ENCODE measurements around the gene CD44. TPM values are rescaled to one million over a fixed set of nuclear protein-coding genes. Genes with fewer than 3 reads are reported as not detected.
A peak's percentile ranks its signal among the peaks of the same experiment; 100 is the strongest.

Gene CD44
- total RNA-seq, 2 donors from 2014 or later: 166 to 203 TPM

DNA sequence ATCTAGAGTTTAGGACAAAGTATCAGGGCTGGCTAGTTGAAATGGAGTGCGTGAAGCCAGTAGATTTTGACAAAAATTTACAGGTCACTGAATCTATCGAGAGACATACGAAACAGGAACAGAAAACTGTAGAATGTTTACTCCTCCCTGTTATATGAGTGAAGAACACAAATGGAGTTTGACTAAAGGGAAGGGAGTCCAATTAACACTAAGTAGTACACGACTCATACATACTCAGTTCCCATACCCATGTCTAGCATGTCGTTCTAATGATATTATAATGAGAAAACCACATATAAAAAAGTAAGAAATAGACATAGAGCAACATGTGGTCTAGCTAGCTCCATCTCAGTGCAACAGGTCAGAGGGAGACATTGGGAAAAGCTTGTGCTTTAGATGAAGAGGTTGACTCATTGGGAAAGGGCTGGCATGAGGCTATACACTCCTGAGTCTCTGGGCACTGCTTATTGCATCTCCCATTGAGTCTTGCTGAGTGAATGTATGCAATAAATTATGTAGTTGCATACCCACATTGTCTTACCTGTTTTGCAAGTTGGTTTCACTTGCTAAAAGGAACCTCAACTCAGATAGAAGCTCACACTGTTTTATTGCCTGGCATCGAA lies 43.5 kb downstream of the CD44 start:
- TF ChIP-seq POLR2AphosphoS5 (IDR thresholded peaks at IDR 0.05) (peak; percentile 75), POLR2A (IDR thresholded peaks at IDR 0.05) (no peak)
- TF ChIP-seq, protein P1, sequence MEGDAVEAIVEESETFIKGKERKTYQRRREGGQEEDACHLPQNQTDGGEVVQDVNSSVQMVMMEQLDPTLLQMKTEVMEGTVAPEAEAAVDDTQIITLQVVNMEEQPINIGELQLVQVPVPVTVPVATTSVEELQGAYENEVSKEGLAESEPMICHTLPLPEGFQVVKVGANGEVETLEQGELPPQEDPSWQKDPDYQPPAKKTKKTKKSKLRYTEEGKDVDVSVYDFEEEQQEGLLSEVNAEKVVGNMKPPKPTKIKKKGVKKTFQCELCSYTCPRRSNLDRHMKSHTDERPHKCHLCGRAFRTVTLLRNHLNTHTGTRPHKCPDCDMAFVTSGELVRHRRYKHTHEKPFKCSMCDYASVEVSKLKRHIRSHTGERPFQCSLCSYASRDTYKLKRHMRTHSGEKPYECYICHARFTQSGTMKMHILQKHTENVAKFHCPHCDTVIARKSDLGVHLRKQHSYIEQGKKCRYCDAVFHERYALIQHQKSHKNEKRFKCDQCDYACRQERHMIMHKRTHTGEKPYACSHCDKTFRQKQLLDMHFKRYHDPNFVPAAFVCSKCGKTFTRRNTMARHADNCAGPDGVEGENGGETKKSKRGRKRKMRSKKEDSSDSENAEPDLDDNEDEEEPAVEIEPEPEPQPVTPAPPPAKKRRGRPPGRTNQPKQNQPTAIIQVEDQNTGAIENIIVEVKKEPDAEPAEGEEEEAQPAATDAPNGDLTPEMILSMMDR (IDR thresholded peaks at IDR 0.05): no peak
- intact Hi-C loops (cut with DNase I): no loop called here
- Histone ChIP-seq H3K36me3 (no peaks in the 10 kb centered on the region), H3K9me3 (no peaks in the 10 kb centered on the region), H3K27ac (peak overlapping the region in 1 of 2 donors; percentile 33), H3K27me3 (replicated peaks; ENCODE audit: insufficient read depth) (no peaks in the 10 kb centered on the region), H3K4me1 (replicated peaks) (peaks cover 9% of the 10 kb centered on the region), H3K4me3 (no peak overlapping the region)
- 75% methylated on average over 6 of the region's 6 CpGs for WGBS
- DNase-seq (ENCODE audit: low spot score): peak; percentile 39

DNA sequence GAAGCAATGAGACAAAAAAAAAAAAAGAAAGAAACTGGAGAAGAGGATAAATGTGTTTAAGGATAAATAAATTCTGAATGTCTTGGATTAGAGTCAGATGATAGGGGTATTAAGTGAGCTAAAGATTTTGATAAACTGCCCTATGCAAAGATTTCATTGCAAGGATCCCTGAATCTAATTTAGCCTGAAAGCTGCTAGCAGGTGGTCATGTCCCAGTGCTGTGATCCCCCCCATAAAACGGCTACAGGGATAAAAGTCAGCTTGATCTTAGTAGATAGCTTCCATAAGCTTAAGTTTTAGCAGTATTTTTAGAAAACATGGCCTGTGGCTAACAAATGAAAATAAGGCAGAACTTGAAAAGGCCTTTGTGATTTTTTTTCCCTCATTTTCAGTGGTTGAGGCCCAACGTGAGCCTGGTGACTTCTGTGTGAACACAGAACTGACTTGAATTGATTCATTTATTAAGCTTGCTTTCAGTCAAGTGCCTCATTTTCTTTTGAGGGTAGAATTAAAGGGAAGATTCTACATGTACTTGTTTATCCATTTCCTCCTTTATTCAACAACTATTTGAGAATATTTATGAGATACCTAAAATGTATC lies 44.5 kb downstream of the CD44 start:
- Histone ChIP-seq H3K4me3 (no peak overlapping the region), H3K9me3 (no peaks in the 10 kb centered on the region), H3K27me3 (replicated peaks; ENCODE audit: insufficient read depth) (no peaks in the 10 kb centered on the region), H3K27ac (no peak overlapping the region), H3K4me1 (replicated peaks) (peaks cover 9% of the 10 kb centered on the region), H3K36me3 (no peaks in the 10 kb centered on the region)
- intact Hi-C loops (cut with DNase I): no loop called here
- TF ChIP-seq, protein P1 (IDR thresholded peaks at IDR 0.05): no peak
- TF ChIP-seq POLR2A (IDR thresholded peaks at IDR 0.05): no peak
- no peak for TF ChIP-seq POLR2AphosphoS5 (IDR thresholded peaks at IDR 0.05)
- 71% methylated on average over 2 of the region's 2 CpGs for WGBS
- no peak for DNase-seq (ENCODE audit: low spot score)

- intact Hi-C loops (cut with DNase I): no loop called here
- Histone ChIP-seq H3K27me3 (replicated peaks; ENCODE audit: insufficient read depth) (no peaks in the 10 kb centered on the region), H3K36me3 (no peaks in the 10 kb centered on the region), H3K4me3 (no peak overlapping the region), H3K27ac (no peak overlapping the region), H3K4me1 (replicated peaks) (peaks cover 4% of the 10 kb centered on the region), H3K9me3 (no peaks in the 10 kb centered on the region)
- no peak for TF ChIP-seq POLR2AphosphoS5 (IDR thresholded peaks at IDR 0.05)
- TF ChIP-seq POLR2A (IDR thresholded peaks at IDR 0.05): no peak
- TF ChIP-seq, protein P1 (IDR thresholded peaks at IDR 0.05): no peak
- no peak for DNase-seq (ENCODE audit: low spot score)
- 71% methylated on average over 2 of the region's 2 CpGs for WGBS
Observed at GRCh38 chr11:35185696-35186095, 46.7 kb downstream of the CD44 start.

GRCh38 chr11:35187996-35188395 lies 49.0 kb downstream of the CD44 start:
- H3K27me3 ChIP-seq (replicated peaks; ENCODE audit: insufficient read depth): no peaks in the 10 kb centered on the region
- WGBS: 83% methylated on average over 3 of the region's 3 CpGs
- no peak for DNase-seq (ENCODE audit: low spot score)
- no peaks in the 10 kb centered on the region for H3K9me3 ChIP-seq
- intact Hi-C loops (cut with DNase I): no loop called here
- no peak overlapping the region for H3K4me3 ChIP-seq
- TF ChIP-seq, protein P1 (IDR thresholded peaks at IDR 0.05): no peak
- TF ChIP-seq POLR2AphosphoS5 (IDR thresholded peaks at IDR 0.05) (no peak), POLR2A (IDR thresholded peaks at IDR 0.05) (no peak)
- H3K4me1 ChIP-seq (replicated peaks): no peaks in the 10 kb centered on the region
- H3K36me3 ChIP-seq: no peaks in the 10 kb centered on the region
- no peak overlapping the region for H3K27ac ChIP-seq

GRCh38 chr11:35190804-35191348 lies 51.9 kb downstream of the CD44 start:
- no peaks in the 10 kb centered on the region for H3K27me3 ChIP-seq (replicated peaks; ENCODE audit: insufficient read depth)
- no peaks in the 10 kb centered on the region for H3K36me3 ChIP-seq
- H3K9me3 ChIP-seq: no peaks in the 10 kb centered on the region
- DNase-seq (ENCODE audit: low spot score): no peak
- H3K4me1 ChIP-seq (replicated peaks): no peaks in the 10 kb centered on the region
- H3K27ac ChIP-seq: no peak overlapping the region
- WGBS: 87% methylated on average over 6 of the region's 6 CpGs
- intact Hi-C loops (cut with DNase I): no loop called here
- no peak overlapping the region for H3K4me3 ChIP-seq
- TF ChIP-seq, protein P1 (IDR thresholded peaks at IDR 0.05): no peak
- TF ChIP-seq POLR2A (IDR thresholded peaks at IDR 0.05) (no peak), POLR2AphosphoS5 (IDR thresholded peaks at IDR 0.05) (no peak)
